ENCODE results near the gene SH3TC1. TPM values are rescaled to one million over a fixed set of nuclear protein-coding genes. Genes with fewer than 3 reads are reported as not detected.

The SH3TC1 gene
- total RNA-seq, 1 donor from 2014 or later: 18.9 TPM

DNA sequence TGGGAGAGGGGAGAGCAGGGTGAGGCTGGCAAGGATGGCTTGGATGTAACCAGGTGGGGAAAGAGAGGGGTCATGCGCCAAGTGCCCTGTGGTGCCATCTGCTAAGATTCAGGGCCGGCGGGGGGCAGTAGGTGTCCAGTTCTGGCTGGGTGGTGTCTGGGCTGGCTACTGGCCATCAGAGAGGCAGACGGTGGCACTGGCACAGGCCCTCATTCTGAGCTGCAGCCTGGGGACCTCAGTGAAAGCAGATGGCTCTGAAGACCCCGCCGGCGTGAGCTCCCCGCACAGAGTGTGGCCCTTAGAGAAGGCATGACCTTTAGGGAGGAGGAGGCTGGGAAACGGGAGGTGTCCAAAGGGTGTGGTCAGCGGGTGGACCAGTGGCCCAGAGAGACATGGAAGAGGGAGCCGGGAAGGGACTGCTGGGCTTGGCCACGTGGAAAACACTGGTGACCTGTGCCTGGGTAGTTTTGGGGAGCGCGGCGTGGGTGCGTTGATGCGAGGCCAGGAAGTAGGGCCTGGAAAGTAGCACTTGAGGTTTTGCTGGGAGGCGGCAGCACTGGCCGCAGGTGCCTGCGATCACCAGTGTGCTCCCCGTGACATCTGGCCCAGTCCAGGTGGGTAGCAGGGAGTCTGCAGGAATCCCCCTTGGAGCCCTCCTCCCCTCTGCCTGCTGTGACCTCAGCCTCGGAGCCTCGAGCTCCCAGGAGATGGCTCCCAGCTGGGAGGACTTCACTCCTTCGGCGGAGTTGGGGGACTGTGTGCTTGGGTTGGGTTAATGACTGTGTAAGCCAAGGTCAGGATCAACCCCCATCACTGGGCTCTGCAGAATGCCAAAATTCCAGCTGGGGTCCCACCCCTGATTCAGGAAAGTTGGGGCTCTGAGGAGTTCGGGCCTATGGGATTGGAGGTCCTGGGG lies 9.3 kb upstream of the SH3TC1 start:
- peaks cover 4% of the 10 kb centered on the region for H3K27me3 ChIP-seq (ENCODE audit: control insufficient read depth, insufficient read depth, low read length)
- no peak overlapping the region for H3K4me3 ChIP-seq (ENCODE audit: low read depth, low read length)
- TF ChIP-seq, protein P1, sequence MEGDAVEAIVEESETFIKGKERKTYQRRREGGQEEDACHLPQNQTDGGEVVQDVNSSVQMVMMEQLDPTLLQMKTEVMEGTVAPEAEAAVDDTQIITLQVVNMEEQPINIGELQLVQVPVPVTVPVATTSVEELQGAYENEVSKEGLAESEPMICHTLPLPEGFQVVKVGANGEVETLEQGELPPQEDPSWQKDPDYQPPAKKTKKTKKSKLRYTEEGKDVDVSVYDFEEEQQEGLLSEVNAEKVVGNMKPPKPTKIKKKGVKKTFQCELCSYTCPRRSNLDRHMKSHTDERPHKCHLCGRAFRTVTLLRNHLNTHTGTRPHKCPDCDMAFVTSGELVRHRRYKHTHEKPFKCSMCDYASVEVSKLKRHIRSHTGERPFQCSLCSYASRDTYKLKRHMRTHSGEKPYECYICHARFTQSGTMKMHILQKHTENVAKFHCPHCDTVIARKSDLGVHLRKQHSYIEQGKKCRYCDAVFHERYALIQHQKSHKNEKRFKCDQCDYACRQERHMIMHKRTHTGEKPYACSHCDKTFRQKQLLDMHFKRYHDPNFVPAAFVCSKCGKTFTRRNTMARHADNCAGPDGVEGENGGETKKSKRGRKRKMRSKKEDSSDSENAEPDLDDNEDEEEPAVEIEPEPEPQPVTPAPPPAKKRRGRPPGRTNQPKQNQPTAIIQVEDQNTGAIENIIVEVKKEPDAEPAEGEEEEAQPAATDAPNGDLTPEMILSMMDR (IDR thresholded peaks at IDR 0.05; ENCODE audit: insufficient read depth, low read length, poor library complexity, severe bottlenecking): no peak
- no peak for DNase-seq (ENCODE audit: low read depth)
- H3K36me3 ChIP-seq (ENCODE audit: control insufficient read depth, insufficient read depth, low read length): no peaks in the 10 kb centered on the region

DNA sequence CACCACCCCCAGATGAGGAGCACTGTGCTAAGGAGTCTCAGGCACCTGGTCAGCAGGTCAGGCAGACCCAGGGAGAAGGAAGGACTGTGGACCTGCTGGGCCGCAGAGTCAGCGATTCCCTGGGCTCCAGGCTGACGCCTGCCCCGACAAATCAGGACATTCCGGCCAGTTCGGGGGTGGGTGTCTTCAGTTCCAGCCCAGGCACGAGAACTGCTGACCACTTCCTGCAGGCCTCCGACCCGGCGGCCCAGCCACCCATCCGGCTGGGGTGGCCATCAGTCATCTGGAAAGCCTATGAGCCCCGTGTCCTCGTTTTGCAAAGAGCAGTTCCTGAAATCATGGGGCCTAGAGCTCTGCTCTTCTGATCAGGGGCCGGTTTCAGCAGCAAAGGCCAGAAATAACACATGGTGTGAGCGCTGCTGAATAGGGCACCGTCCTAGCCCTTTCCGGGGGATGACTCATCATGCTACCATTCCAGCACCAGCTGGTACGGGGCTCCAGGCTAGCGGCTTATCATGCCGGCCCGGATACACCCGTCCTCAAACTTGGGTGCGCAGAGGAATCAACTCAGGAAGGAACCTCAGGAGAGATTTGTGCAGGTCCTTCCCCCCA lies 7.8 kb upstream of the SH3TC1 start:
- TF ChIP-seq, protein P1 (IDR thresholded peaks at IDR 0.05; ENCODE audit: insufficient read depth, low read length, poor library complexity, severe bottlenecking): no peak
- H3K36me3 ChIP-seq (ENCODE audit: control insufficient read depth, insufficient read depth, low read length): no peaks in the 10 kb centered on the region
- no peak for DNase-seq (ENCODE audit: low read depth)
- H3K27me3 ChIP-seq (ENCODE audit: control insufficient read depth, insufficient read depth, low read length): peaks cover 9% of the 10 kb centered on the region
- no peak overlapping the region for H3K4me3 ChIP-seq (ENCODE audit: low read depth, low read length)

DNA sequence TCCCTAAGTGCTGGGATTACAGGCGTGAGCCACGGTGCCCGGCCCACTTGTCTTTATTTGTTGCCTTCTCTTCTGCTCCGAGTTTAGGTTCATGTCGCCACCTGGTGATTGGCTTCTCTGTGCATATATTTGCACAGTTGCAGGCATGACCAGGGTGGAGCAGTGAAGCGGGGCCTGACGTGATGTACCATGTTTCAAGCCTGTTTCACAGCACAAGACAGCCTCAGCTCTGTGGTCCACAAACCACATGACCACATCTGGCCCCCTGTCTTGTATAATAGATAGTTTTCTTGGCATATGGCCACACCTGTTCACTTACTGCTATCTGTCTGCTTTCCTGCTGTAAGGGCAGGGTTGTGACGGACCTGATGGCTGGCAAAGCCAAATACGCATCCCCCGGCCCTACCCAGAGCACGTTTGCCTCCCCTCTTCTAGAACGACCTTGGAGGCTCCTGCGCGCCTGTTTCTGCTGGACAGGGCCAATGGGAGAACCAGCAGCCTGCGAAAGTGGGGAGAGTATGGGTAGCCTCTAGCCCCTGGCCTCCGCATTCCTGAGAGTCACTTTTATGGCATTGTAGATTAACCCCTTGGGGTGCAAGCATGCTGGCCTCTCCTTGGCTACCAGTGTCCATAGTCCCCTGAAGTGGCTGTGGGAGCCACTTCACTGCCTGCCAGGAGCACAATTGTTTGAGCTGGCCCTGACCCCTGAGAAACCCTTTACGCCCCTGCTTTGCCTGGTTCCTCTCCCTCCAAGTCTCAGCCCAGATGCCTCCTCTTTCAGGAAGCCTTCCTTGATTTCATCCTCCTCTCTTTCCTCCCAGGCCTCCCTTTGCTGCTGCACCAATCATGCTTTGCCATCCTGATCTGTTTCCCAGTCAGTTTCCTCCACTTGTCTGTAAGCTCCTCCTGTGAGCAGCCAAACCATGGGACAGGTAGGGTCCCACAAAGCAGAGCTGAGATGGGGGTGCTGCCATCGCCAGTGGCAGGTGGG lies 6.0 kb upstream of the SH3TC1 start:
- H3K36me3 ChIP-seq (ENCODE audit: control insufficient read depth, insufficient read depth, low read length): no peaks in the 10 kb centered on the region
- H3K27me3 ChIP-seq (ENCODE audit: control insufficient read depth, insufficient read depth, low read length): peaks cover 9% of the 10 kb centered on the region
- DNase-seq (ENCODE audit: low read depth): peak; percentile 49
- TF ChIP-seq, protein P1 (IDR thresholded peaks at IDR 0.05; ENCODE audit: insufficient read depth, low read length, poor library complexity, severe bottlenecking): peak; percentile 40
- no peak overlapping the region for H3K4me3 ChIP-seq (ENCODE audit: low read depth, low read length)

DNA sequence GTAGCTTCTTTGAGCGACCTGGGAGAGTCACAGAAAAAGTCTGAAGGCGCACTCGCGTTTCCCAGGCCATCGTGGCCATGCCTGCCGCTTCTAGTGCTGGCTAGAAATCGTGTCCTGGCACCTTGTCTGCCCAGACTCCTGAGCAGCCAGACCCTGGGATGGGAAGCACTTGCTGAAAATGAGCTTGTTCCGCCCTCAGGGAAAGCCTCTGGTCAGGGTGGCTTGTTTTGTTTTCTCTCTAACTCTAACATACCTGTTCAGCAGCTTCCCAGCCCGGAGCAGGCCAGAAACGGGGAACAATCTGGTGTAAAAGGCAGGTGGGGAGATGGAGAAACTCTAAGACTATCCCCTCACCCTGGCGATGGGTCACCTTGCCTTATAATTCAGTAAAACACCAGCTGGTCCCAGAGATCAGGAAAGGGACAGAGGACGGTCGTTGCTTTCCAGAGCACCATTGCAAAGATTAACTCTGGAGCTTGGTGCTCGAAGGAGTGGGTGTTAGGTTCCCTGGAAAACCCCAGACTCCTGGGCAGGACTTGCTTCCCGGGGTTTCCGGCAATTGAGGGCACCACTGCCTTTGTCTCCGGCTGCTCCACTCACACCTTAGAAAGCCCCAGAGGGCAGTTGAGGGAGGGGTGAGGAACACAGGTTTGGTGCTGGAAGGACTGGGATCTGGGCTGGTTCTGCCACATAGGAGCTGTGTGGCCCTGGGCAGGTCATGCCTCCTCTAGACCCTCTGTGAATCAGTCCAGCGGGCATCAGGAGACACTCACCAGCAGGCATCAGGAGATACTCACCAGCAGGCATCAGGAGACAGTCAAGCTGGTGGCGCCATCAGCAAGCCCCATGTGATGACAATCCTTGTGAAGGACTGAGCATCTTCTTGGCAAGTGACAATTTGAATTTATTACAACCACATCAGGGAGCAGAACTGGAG lies 4.5 kb upstream of the SH3TC1 start:
- Histone ChIP-seq H3K36me3 (ENCODE audit: control insufficient read depth, insufficient read depth, low read length) (no peaks in the 10 kb centered on the region), H3K4me3 (ENCODE audit: low read depth, low read length) (no peak overlapping the region), H3K27me3 (ENCODE audit: control insufficient read depth, insufficient read depth, low read length) (peaks cover 9% of the 10 kb centered on the region)
- no peak for DNase-seq (ENCODE audit: low read depth)
- TF ChIP-seq, protein P1 (IDR thresholded peaks at IDR 0.05; ENCODE audit: insufficient read depth, low read length, poor library complexity, severe bottlenecking): no peak

DNA sequence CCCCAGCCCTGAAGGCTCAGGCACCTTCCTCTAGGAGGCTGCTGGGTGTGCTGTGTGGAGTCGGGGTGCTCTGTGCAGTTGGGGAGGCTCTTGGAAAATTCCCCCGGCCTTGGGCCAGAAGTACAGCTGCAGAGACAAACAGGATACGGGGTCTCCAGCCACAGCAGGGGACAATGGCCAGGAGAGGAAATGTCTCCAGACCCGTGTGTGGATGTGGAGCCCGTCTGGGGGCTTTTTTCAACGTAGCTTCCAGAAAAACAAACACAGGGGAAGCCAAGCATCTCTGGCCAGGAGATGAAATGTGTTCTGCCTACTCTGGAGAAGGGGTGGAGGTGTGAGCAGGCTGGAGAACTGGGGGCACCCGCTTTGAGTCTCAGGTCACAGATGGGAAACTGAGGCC lies 3.7 kb upstream of the SH3TC1 start:
- no peaks in the 10 kb centered on the region for H3K36me3 ChIP-seq (ENCODE audit: control insufficient read depth, insufficient read depth, low read length)
- no peak for DNase-seq (ENCODE audit: low read depth)
- H3K4me3 ChIP-seq (ENCODE audit: low read depth, low read length): no peak overlapping the region
- TF ChIP-seq, protein P1 (IDR thresholded peaks at IDR 0.05; ENCODE audit: insufficient read depth, low read length, poor library complexity, severe bottlenecking): no peak
- peaks cover 9% of the 10 kb centered on the region for H3K27me3 ChIP-seq (ENCODE audit: control insufficient read depth, insufficient read depth, low read length)
